PC-9 (cell line): ENCODE results near the gene RABL2A.

ENCODE experiments used
- CTCF ChIP-seq: fragments of 200-600 bp; sonication (generic); conservative IDR thresholded peaks from 2 replicates; pipeline ENCODE4 v1.6.1; 2017; ENCODE audit warnings: mixed run types, antibody characterized with exemption, mild to moderate bottlenecking, moderate library complexity
- EZH2 ChIP-seq: fragments of 200-600 bp; sonication (generic); IDR thresholded peaks from 2 replicates; pipeline ENCODE4 v1.8.0; 2017; ENCODE audit warnings: antibody characterized with exemption, low read depth

GRCh38 chr2:113679457-113679856 is 52.4 kb downstream of the RABL2A start:
- no peak for TF ChIP-seq EZH2
- TF ChIP-seq CTCF = no peak
